Inflammatory macrophage (primary cell): ENCODE data around the gene ATL2.
"Not testable (repeated sequence)": the region's sequence is repeated elsewhere in the genome, so short reads cannot be mapped to it uniquely, and the experiment has no call there.

ENCODE experiments used
- DNase-seq, 2 donors: peaks; one replicate each; pipeline ENCODE4 v3.0.0-alpha.2; 2020 to 2022

The ATL2 gene

DNA sequence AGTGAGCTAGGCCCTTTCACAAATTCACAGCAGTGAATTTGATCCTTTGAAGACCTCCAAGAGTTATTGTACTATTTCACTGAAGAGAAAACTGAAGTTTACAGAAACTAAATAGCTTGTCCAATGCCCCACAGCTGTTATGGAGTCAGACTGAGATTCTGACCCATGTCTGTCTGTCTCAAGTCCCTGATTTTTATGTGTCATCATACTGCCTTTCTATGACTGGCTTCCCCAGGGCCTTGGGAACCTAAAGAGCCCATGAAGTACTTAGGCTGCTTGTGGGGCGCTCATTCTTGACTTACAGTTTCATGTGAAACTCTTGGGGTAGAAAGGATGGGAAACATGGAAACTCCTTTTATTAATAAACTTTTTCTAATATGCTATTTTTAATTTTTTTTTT lies 107.7 kb downstream of the ATL2 start:
- DNase-seq, result no peak

- DNase-seq, result no peak
Measured at GRCh38 chr2:38268691-38269327, 108.3 kb downstream of the ATL2 start.

- DNase-seq, result no peak
Measured at GRCh38 chr2:38268001-38268400, 109.1 kb downstream of the ATL2 start.

DNA sequence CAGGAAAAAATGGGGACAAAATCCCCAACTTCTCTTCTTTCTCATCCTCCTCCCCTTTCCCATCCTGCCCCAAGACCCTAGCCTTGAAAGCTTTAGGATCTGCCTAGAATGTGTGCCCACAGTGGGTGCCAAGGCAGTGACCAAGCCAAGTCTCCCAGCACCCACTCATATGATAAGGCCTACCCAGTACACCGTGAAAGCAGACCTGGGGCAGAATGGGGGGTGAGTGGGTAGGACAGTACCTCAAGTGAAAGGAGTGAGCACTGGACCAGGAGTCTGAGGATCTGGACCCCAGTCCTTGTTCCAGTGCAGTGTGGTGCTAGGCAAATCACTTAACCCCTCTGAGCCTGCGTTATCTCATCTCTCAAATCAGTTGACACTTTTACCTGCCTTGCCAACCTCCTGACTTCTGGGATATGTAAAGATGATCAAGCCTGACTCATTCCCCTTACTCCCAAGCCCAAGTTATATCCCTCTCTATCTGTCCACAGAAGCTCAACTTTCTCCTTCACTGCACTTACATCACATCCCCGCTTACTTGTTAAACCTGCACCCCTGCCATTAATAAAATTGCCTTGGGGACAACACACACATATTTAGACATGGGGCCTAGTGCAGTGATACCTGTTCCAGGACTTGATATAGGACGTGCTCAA lies 109.7 kb downstream of the ATL2 start:
- DNase-seq, result no peak

- DNase-seq, result peak; percentile 47 to 58
Measured at GRCh38 chr2:38266382-38267061, 110.6 kb downstream of the ATL2 start.

DNA sequence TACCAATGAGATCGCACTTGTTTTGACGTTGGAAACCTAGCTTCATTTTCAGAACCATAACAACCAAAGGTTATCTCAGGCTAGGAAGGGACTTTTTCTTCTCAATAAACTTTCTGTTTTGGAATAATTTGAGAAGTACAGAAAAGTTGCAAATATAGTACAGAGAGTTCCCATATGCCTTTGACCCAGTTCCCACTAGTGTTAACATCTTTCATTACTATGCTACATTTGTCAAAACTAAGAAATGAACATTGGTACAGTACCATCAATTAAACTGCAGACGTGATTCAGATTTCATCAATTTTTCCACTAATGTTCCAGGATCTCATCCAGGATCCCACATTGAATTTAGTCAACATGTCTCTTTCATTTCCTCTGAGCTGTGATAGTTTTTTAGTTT lies 111.6 kb downstream of the ATL2 start:
- no peak for DNase-seq

DNA sequence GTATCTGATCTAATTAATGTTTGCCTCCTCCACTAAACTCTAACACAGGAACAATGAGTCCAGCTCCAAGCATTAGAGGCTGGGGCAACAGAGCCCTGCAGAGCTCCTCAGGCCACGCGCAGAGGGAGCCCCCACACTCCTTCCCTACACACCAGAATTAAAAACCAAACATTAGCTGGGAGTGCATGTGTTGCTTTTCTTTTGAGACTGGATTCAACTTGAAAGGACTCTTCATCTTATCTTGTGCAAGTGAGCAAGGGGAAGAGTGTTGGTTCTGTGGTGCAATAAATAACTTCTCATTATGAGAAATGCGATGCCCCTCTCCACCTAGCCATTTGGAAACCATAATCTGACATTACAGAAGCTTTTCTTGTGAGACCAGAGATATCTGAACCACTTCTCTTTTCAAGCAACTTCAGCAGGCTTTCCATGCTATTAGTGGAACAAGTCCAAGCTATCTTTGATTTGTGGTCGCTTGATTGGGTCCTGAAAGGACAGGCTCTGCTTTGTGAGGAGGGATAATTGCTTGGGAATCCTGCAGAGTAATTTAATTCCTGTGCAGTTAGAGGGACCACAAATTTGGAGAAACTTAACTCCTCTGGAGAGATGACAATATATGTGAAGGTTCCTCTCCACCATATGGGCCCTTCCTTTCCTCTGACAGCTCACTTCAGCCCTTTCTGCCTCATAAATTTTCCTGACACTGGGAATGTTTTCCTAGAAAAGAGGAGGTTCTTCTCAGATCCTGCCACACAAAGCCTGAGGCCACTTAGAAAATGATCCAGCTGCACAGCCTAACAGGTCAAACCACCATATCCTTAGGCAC lies 112.5 kb downstream of the ATL2 start:
- DNase-seq, result peak; percentile 70 to 92

GRCh38 chr2:38263293-38263692 lies 113.8 kb downstream of the ATL2 start:
- DNase-seq, result peak in 1 of 2 donors; percentile 16

GRCh38 chr2:38262069-38262871 lies 114.8 kb downstream of the ATL2 start:
- no peak for DNase-seq

- DNase-seq, result peak; percentile 67 to 73
Measured at GRCh38 chr2:38261569-38262068, 115.5 kb downstream of the ATL2 start.

- no peak for DNase-seq
Measured at GRCh38 chr2:38260972-38261371, 116.1 kb downstream of the ATL2 start.

GRCh38 chr2:38260469-38260868 lies 116.6 kb downstream of the ATL2 start:
- peak in 1 of 2 donors; percentile 19 for DNase-seq

- DNase-seq, result peak; percentile 14 to 64
Measured at GRCh38 chr2:38259311-38259710, 117.8 kb downstream of the ATL2 start.

DNA sequence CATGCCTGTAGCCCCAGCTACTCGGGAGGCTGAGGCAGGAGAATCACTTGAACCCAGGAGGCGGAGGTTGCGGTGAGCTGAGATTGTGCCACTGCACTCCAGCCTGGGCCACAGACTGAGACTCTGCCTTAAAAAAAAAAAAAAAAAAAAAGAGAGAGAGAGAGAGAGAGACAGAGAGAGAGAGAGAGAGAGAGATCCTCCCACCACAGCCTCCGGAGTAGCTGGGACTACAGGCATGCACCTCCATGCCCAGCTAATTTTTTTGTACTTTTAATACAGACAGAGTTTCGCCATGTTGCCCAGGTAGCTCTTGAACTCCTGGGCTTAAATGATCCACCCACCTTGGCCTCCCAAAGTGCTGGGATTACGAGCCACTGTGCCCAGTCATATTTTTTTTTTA lies 119.4 kb downstream of the ATL2 start:
- DNase-seq, result not testable (repeated sequence)

DNA sequence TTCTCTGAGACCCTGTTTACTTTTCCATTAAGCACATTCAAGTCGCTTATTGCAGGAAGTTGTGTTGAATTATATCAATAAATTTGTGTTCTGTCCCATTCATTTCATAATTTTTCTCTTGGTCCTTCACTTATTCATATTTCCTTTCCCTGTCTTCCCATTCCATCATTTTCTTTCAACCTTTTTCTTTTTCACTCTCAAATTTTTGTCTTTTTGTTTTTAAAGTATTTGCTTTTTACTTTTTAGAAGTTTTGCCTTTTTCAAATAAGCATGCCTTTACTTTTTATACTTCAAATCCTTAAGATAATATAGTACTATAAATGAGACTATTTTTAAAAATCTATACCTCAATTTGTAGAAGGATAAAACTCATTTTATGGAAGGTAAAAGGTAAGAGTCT lies 120.5 kb downstream of the ATL2 start:
- DNase-seq, result no peak

- DNase-seq, result no peak
Measured at GRCh38 chr2:38255211-38255610, 121.9 kb downstream of the ATL2 start.

DNA sequence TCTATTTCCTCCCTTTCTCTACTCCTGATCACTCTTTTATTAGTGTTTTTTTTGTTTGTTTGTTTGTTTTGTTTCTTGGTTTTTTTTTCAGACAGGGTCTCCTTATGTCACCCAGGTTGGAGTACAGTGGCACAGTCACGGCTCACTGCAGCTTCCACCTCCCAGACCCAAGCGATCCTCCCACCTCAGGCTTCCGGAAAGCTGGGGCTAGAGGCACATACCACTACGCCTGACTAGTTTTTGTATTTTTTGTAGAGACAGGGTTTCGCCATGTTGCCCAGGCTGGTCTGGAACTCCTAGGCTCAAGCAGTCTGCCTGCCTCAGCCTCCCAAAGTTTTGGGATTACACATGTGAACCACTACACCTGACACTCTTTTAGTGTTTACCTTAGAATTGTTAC lies 122.3 kb downstream of the ATL2 start:
- DNase-seq, result no peak

- DNase-seq, result no peak
Measured at GRCh38 chr2:38251940-38252339, 125.1 kb downstream of the ATL2 start.

- no peak for DNase-seq
Measured at GRCh38 chr2:38248707-38249106, 128.4 kb downstream of the ATL2 start.

GRCh38 chr2:38248255-38248654 lies 128.8 kb downstream of the ATL2 start:
- DNase-seq, result no peak

- no peak for DNase-seq
Measured at GRCh38 chr2:38246105-38246504, 131.0 kb downstream of the ATL2 start.

DNA sequence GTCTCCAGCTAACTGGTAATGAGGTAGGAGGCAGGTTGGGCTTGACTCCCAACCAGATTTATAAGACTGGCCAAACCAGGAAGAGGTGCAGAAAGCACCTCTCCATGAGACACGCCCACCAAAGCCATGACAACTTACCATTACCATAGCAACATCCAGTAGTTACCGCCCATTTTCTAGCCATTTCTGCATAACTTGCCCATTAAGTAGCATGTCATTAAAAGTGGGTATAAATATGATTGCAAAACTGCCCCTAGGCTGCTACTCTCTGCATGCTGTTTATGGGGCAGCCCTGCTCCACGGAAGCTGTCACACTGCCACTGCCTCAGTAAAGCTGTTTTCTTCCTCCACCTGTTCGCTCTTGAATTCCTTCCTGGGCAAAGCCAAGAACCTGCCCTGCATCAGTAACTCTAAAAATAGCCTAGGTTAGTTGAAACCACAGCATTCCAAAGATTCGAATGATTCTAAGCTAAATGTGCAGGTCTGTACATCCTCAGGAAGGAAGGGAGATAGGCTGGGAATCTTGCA lies 131.9 kb downstream of the ATL2 start:
- no peak for DNase-seq
